ENCODE data around the gene LYZ.

GRCh38 chr12:69354556-69355187, 6.5 kb downstream of the LYZ start:
- TF ChIP-seq POLR2AphosphoS5 (IDR thresholded peaks at IDR 0.05; ENCODE audit: low read depth, low read length) (no peak), POLR2A (IDR thresholded peaks at IDR 0.05; ENCODE audit: low read depth, low read length) (no peak)

Data from GM12891 (cell line).